OCI-LY3 (cell line): ENCODE results near the gene ELAVL1.

Source experiments
- EZH2phosphoT487 ChIP-seq: fragments of 200-600 bp; shearing (Covaris generic); IDR thresholded peaks from 2 replicates; pipeline ENCODE4 v1.6.1; 2018; ENCODE audit warnings: antibody characterized with exemption, mixed run types, low read depth
- TF ChIP-seq, protein P1 (sequence below): fragments of 200-600, 300-600 bp; sonication (generic); IDR thresholded peaks from 2 replicates; pipeline ENCODE4 v1.5.1; 2014; ENCODE audit warnings: antibody characterized with exemption, low read length, low read depth

DNA sequence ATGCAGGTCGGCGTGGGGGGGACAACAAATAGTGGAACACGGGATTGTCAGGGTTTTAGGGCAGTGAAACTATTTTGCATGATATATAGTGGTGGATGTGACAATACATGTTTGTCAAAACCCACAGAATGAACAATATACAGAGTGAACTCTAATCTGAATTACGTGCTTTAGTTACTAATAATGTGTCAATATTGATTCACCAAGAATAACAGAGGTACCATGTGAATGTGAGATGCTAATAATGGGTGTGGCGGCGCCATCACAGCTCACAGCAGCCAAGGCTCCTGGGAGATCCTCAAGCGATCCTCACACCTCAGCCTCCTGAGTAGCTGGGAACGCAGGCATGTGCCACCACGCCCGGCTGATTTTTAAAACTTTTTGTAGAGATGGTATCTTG is 12.9 kb downstream of the ELAVL1 start:
- TF ChIP-seq, protein P1, sequence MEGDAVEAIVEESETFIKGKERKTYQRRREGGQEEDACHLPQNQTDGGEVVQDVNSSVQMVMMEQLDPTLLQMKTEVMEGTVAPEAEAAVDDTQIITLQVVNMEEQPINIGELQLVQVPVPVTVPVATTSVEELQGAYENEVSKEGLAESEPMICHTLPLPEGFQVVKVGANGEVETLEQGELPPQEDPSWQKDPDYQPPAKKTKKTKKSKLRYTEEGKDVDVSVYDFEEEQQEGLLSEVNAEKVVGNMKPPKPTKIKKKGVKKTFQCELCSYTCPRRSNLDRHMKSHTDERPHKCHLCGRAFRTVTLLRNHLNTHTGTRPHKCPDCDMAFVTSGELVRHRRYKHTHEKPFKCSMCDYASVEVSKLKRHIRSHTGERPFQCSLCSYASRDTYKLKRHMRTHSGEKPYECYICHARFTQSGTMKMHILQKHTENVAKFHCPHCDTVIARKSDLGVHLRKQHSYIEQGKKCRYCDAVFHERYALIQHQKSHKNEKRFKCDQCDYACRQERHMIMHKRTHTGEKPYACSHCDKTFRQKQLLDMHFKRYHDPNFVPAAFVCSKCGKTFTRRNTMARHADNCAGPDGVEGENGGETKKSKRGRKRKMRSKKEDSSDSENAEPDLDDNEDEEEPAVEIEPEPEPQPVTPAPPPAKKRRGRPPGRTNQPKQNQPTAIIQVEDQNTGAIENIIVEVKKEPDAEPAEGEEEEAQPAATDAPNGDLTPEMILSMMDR = no peak
- TF ChIP-seq EZH2phosphoT487 = no peak
